NB4 (cell line): ENCODE measurements around the gene TMEM235.

Experiments used
- POLR2A ChIP-seq: IDR thresholded peaks from 2 replicates; pipeline ENCODE4 v1.6.1; 2011; ENCODE audit warnings: mild to moderate bottlenecking; ENCODE audit not compliant: insufficient read length; ENCODE audit errors: extremely low read depth
- TF ChIP-seq, protein P1 (sequence below): IDR thresholded peaks from one replicate; pipeline ENCODE4 v1.5.1; 2012; ENCODE audit warnings: low read depth, low read length

DNA sequence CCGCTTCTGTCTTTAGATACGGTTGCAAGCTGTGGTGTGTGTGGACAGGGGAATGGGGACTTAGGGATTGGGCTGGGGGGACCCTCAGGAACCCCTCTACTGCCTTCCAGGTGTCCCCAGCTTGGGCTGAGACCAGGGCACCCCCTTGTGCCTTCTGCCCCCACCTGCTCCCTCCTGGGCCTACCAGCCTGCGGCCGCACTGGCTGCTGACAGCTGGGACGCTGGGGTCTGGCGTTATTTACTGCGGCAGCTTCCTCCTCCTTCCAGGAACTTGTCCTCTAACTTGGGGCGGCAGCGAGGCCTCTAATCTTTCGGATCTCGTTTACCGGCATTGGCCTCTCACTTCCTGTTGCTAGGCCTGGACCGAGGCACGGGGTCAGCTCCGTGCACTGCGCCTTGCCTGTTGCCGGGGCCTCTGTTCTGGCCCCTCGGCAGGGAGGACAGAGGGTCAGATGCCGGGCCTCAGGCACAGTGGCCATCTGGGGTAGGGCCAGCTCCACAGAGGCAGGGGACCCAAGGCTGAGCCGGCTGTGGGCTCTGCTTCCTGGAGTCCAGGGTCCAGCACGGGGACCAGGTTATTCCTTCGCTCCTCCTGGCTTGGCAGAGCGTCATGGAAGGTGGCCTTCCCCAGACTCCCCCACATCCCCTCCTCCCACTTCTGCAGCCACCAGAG is 31.8 kb downstream of the TMEM235 start:
- TF ChIP-seq, protein P1, sequence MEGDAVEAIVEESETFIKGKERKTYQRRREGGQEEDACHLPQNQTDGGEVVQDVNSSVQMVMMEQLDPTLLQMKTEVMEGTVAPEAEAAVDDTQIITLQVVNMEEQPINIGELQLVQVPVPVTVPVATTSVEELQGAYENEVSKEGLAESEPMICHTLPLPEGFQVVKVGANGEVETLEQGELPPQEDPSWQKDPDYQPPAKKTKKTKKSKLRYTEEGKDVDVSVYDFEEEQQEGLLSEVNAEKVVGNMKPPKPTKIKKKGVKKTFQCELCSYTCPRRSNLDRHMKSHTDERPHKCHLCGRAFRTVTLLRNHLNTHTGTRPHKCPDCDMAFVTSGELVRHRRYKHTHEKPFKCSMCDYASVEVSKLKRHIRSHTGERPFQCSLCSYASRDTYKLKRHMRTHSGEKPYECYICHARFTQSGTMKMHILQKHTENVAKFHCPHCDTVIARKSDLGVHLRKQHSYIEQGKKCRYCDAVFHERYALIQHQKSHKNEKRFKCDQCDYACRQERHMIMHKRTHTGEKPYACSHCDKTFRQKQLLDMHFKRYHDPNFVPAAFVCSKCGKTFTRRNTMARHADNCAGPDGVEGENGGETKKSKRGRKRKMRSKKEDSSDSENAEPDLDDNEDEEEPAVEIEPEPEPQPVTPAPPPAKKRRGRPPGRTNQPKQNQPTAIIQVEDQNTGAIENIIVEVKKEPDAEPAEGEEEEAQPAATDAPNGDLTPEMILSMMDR = no peak
- TF ChIP-seq POLR2A = no peak
